HCT116 (cell line): Measurements from ENCODE around the gene KCNIP4. TPM values are rescaled to one million over a fixed set of nuclear protein-coding genes. Genes with fewer than 3 reads are reported as not detected.

Source experiments
- ATAC-seq: fragments of 200-7000 bp; cut with Tn5 transposase; 2 replicates; pipeline ENCODE4 v1.9.1; 2020; ENCODE audit warnings: mild to moderate bottlenecking, moderate library complexity
- BruUV-seq: library from RNA; stranded (reverse); fragments of 400-500 nt; replicated peaks from 2 replicates; lab custom pipeline; 2021; lab: Mats Ljungman, UMichigan
- CTCF ChIA-PET: fragments of 300-600 bp; sonication (Branson Sonifier 250); formaldehyde crosslinking; loops from one replicate; lab custom pipeline; 2021; ENCODE audit warnings: antibody characterized with exemption; lab: Charles Lee
- POLR2A ChIA-PET: fragments of 300-600, 350-600 bp; sonication (Branson Sonifier 250); formaldehyde crosslinking; loops from one replicate; lab custom pipeline; 2021; ENCODE audit warnings: antibody characterized with exemption; lab: Charles Lee
- RAD21 ChIA-PET, 2 experiments: fragments of 300-600 bp; sonication (Branson Sonifier 250); formaldehyde crosslinking; loops; one replicate each; lab custom pipeline; 2023; ENCODE audit warnings: low total read pairs in 2 of 2; ENCODE audit not compliant: uncharacterized antibody in 2 of 2, unreplicated experiment in 2 of 2, low non-redundant PET in 1 of 2; lab: Charles Lee
- DNase-seq: peaks from one replicate; pipeline ENCODE4 v3.0.0-alpha.2; 2010; ENCODE audit warnings: low read depth, low spot score
- H2AFZ ChIP-seq: fragments of 200-600 bp; shearing (Covaris generic), sonication (generic); 2 replicates; pipeline ENCODE4 v1.6.1; 2017; ENCODE audit warnings: low read depth, mixed run types, mixed read lengths, antibody characterized with exemption, low read length; ENCODE audit not compliant: poor library complexity, severe bottlenecking
- H3K27ac ChIP-seq: 2 replicates; pipeline ENCODE4 v1.5.1; 2012; ENCODE audit warnings: low read depth, low read length
- H3K27me3 ChIP-seq: fragments of 200-600 bp; sonication (generic); 2 replicates; pipeline ENCODE4 v1.6.1; 2016; ENCODE audit warnings: mixed run types, low read length, mixed read lengths; ENCODE audit not compliant: insufficient read depth
- H3K36me3 ChIP-seq, 2 experiments: fragments of 200-500 bp in 1 of 2; fragments of 200-600 bp in 1 of 2; sonication (Bioruptor generic) in 1 of 2; sonication (generic) in 1 of 2; 2 replicates each; pipeline versions ENCODE4 v1.5.1 to v1.6.1; 2014 to 2016; ENCODE audit warnings: low read length in 2 of 2, inconsistent platforms in 1 of 2, mixed read lengths in 1 of 2, mixed run types in 1 of 2; ENCODE audit not compliant: insufficient read depth in 2 of 2, control insufficient read depth in 1 of 2
- H3K4me1 ChIP-seq, 2 experiments: fragments of 200-600 bp in 1 of 2; sonication (generic) in 1 of 2; 2 replicates each; pipeline versions ENCODE4 v1.5.1 to v1.6.1; 2012 to 2017; ENCODE audit warnings: low read length in 2 of 2, inconsistent platforms in 1 of 2, mild to moderate bottlenecking in 1 of 2, mixed read lengths in 1 of 2, mixed run types in 1 of 2, moderate library complexity in 1 of 2; ENCODE audit not compliant: insufficient read depth in 2 of 2, control insufficient read depth in 1 of 2
- H3K4me2 ChIP-seq: fragments of 200-600 bp; sonication (generic); 2 replicates; pipeline ENCODE4 v1.6.1; 2017; ENCODE audit warnings: mixed run types, low read length, mixed read lengths
- H3K4me3 ChIP-seq, 2 experiments: fragments of 200-600 bp in 1 of 2; sonication (generic) in 1 of 2; replicated peaks in 1 of 2; 2 replicates each; pipeline ENCODE4 v1.5.1; 2011 to 2016; ENCODE audit warnings: low read length in 2 of 2, control low read depth in 1 of 2, low read depth in 1 of 2, mild to moderate bottlenecking in 1 of 2, mixed read lengths in 1 of 2, mixed run types in 1 of 2
- H3K79me2 ChIP-seq: fragments of 200-600 bp; sonication (generic); 2 replicates; pipeline ENCODE4 v1.6.1; 2017; ENCODE audit warnings: mild to moderate bottlenecking, mixed run types, low read length, moderate library complexity, mixed read lengths; ENCODE audit not compliant: insufficient read depth
- H3K9ac ChIP-seq: fragments of 200-600 bp; sonication (generic); 2 replicates; pipeline ENCODE4 v1.6.1; 2016; ENCODE audit warnings: low read length, mixed read lengths
- H3K9me2 ChIP-seq: fragments of 200-600 bp; sonication (generic), shearing (Covaris generic); 2 replicates; pipeline ENCODE4 v1.6.1; 2017; ENCODE audit warnings: mixed run types, mild to moderate bottlenecking, moderate library complexity; ENCODE audit not compliant: insufficient read depth
- H3K9me3 ChIP-seq, 2 experiments: fragments of 200-500 bp in 1 of 2; fragments of 200-600 bp in 1 of 2; sonication (Bioruptor generic) in 1 of 2; sonication (generic) in 1 of 2; 2 replicates each; pipeline ENCODE4 v1.6.1; 2014 to 2017; ENCODE audit warnings: low read length in 2 of 2, mixed read lengths in 2 of 2, inconsistent platforms in 1 of 2, low read depth in 1 of 2, mild to moderate bottlenecking in 1 of 2, mixed run types in 1 of 2, moderate library complexity in 1 of 2; ENCODE audit not compliant: control insufficient read depth in 1 of 2, insufficient read depth in 1 of 2
- H4K20me1 ChIP-seq: fragments of 200-600 bp; sonication (generic), shearing (Covaris generic); 2 replicates; pipeline ENCODE4 v1.6.1; 2017; ENCODE audit warnings: mixed run types, mild to moderate bottlenecking, moderate library complexity; ENCODE audit not compliant: insufficient read depth
- EGR1 ChIP-seq: IDR thresholded peaks from 2 replicates; pipeline ENCODE4 v1.6.1; 2012; ENCODE audit warnings: low read depth
- EZH2phosphoT487 ChIP-seq: fragments of 200-600 bp; IDR thresholded peaks from 2 replicates; pipeline ENCODE4 v1.6.1; 2018; ENCODE audit warnings: antibody characterized with exemption, borderline replicate concordance
- JUND ChIP-seq: IDR thresholded peaks from 2 replicates; pipeline ENCODE4 v1.6.1; 2012
- SRF ChIP-seq: IDR thresholded peaks from 2 replicates; pipeline ENCODE4 v1.6.1; 2012; ENCODE audit warnings: low read depth
- TCF7L2 ChIP-seq: IDR thresholded peaks from 2 replicates; pipeline ENCODE4 v1.7.0; 2011; ENCODE audit warnings: borderline replicate concordance, inconsistent platforms; ENCODE audit not compliant: insufficient read depth, insufficient read length; ENCODE audit errors: extremely low read depth
- ZFX ChIP-seq: fragments of 450-650 bp; IDR thresholded peaks from 2 replicates; pipeline ENCODE4 v1.6.1; 2017
- ZNF274 ChIP-seq: fragments of 200-500 bp; sonication (Bioruptor generic); IDR thresholded peaks from 2 replicates; pipeline ENCODE4 v1.6.1; 2014; ENCODE audit warnings: mild to moderate bottlenecking, low read depth, low read length, inconsistent platforms
- intact Hi-C: fragments of 100-400 bp; cut with micrococcal nuclease; formaldehyde crosslinking; loops from 2 replicates; pipeline ENCODE4 v1.10.0; 2022
- total RNA-seq: library from RNA; stranded (reverse); gene quantifications from one replicate; pipeline ENCODE4 v1.2.1, GENCODE V29; 2021; ENCODE audit not compliant: unreplicated experiment
- TF ChIP-seq, protein P1 (sequence below): IDR thresholded peaks from 2 replicates; pipeline ENCODE4 v1.6.1; 2012; ENCODE audit warnings: low read depth
- TF ChIP-seq, protein P2 (sequence below): IDR thresholded peaks from 2 replicates; pipeline ENCODE4 v1.6.1; 2011; ENCODE audit warnings: mild to moderate bottlenecking, low read length, moderate library complexity; ENCODE audit not compliant: insufficient replicate concordance; ENCODE audit errors: extremely low read depth

The KCNIP4 gene
- total RNA-seq, 1 experiment from 2014 or later, result not detected

DNA sequence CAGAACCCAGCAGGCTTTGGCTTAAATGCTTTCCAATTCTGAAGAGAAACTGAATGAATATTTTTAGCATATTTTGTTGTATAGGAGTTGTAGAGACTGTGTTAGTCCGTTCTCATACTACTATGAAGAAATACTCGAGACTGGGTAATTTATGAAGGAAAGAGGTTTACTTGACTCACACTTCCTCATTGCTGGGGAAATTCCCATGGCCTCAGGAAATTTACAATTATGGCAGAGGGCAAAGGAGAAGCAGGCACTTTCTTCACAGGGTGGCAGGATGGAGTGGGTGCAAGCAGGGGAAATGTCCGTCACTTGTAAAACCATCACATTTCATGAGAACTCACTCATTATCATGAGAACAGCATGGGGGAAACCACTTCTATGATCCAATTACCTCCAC lies 956.6 kb downstream of the KCNIP4 start:
- no TSS peak for BruUV-seq
- H3K27me3 ChIP-seq, result no peaks in the 10 kb centered on the region
- no peaks in the 10 kb centered on the region for H3K4me1 ChIP-seq
- H3K4me3 ChIP-seq, result no peak overlapping the region
- H3K9ac ChIP-seq, result no peak overlapping the region
- DNase-seq, result no peak
- RAD21 ChIA-PET, result no interaction called here
- H3K4me2 ChIP-seq, result no peak overlapping the region
- H3K9me3 ChIP-seq, result peaks cover 3 to 4% of the 10 kb centered on the region in 2 experiments; a peak in 2 of 4 replicates
- no peak overlapping the region for H2AFZ ChIP-seq
- no peak for ATAC-seq
- H4K20me1 ChIP-seq, result no peaks in the 10 kb centered on the region
- POLR2A ChIA-PET, result no interaction called here
- intact Hi-C loops, result no loop called here
- CTCF ChIA-PET, result no interaction called here
- H3K36me3 ChIP-seq, result no peaks in the 10 kb centered on the region
- H3K79me2 ChIP-seq, result no peaks in the 10 kb centered on the region
- no peak for TF ChIP-seq EZH2phosphoT487
- no peak for TF ChIP-seq ZFX
- TF ChIP-seq SRF, result no peak
- TF ChIP-seq, protein P1, sequence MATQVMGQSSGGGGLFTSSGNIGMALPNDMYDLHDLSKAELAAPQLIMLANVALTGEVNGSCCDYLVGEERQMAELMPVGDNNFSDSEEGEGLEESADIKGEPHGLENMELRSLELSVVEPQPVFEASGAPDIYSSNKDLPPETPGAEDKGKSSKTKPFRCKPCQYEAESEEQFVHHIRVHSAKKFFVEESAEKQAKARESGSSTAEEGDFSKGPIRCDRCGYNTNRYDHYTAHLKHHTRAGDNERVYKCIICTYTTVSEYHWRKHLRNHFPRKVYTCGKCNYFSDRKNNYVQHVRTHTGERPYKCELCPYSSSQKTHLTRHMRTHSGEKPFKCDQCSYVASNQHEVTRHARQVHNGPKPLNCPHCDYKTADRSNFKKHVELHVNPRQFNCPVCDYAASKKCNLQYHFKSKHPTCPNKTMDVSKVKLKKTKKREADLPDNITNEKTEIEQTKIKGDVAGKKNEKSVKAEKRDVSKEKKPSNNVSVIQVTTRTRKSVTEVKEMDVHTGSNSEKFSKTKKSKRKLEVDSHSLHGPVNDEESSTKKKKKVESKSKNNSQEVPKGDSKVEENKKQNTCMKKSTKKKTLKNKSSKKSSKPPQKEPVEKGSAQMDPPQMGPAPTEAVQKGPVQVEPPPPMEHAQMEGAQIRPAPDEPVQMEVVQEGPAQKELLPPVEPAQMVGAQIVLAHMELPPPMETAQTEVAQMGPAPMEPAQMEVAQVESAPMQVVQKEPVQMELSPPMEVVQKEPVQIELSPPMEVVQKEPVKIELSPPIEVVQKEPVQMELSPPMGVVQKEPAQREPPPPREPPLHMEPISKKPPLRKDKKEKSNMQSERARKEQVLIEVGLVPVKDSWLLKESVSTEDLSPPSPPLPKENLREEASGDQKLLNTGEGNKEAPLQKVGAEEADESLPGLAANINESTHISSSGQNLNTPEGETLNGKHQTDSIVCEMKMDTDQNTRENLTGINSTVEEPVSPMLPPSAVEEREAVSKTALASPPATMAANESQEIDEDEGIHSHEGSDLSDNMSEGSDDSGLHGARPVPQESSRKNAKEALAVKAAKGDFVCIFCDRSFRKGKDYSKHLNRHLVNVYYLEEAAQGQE, result no peak
- TF ChIP-seq TCF7L2, result no peak
- no peak overlapping the region for H3K27ac ChIP-seq
- H3K9me2 ChIP-seq, result no peaks in the 10 kb centered on the region

DNA sequence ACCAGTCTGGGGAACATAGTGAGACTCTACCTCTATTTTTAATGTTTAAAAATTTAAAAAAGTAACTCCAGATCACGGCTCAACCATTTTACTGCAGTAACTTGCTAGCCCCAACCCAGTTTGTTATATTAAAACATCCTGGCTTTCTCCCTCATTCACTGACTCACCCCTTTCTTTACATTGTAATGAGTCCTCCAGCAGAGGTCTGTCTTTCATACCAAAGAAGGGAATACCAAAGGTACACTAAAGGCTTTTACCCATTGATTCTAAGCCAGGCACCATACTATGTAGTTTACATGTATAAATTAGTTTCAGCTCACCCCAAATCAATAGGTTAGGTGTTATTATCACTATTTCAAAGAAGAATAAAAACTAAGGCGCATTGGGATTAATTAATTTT lies 961.4 kb downstream of the KCNIP4 start:
- no peaks in the 10 kb centered on the region for H3K79me2 ChIP-seq
- no peak overlapping the region for H3K27ac ChIP-seq
- no TSS peak for BruUV-seq
- ChIA-PET POLR2A (no interaction called here), CTCF (no interaction called here), RAD21 (no interaction called here)
- no peaks in the 10 kb centered on the region; a peak in 1 of 4 replicates for H3K36me3 ChIP-seq
- H4K20me1 ChIP-seq, result no peaks in the 10 kb centered on the region
- peaks cover 0 to 4% of the 10 kb centered on the region in 2 experiments; a peak in 2 of 4 replicates for H3K9me3 ChIP-seq
- DNase-seq, result no peak
- ATAC-seq, result no peak
- H3K4me1 ChIP-seq, result no peaks in the 10 kb centered on the region
- no peak overlapping the region for H3K4me3 ChIP-seq
- H3K9ac ChIP-seq, result no peak overlapping the region
- intact Hi-C loops, result no loop called here
- H2AFZ ChIP-seq, result no peak overlapping the region
- H3K27me3 ChIP-seq, result no peaks in the 10 kb centered on the region
- no peak overlapping the region for H3K4me2 ChIP-seq
- TF ChIP-seq ZNF274 (no peak), EZH2phosphoT487 (no peak), EGR1 (no peak), JUND (no peak)
- TF ChIP-seq, protein P1, result no peak
- TF ChIP-seq, protein P2, sequence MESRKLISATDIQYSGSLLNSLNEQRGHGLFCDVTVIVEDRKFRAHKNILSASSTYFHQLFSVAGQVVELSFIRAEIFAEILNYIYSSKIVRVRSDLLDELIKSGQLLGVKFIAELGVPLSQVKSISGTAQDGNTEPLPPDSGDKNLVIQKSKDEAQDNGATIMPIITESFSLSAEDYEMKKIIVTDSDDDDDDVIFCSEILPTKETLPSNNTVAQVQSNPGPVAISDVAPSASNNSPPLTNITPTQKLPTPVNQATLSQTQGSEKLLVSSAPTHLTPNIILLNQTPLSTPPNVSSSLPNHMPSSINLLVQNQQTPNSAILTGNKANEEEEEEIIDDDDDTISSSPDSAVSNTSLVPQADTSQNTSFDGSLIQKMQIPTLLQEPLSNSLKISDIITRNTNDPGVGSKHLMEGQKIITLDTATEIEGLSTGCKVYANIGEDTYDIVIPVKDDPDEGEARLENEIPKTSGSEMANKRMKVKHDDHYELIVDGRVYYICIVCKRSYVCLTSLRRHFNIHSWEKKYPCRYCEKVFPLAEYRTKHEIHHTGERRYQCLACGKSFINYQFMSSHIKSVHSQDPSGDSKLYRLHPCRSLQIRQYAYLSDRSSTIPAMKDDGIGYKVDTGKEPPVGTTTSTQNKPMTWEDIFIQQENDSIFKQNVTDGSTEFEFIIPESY, result no peak
- no peaks in the 10 kb centered on the region for H3K9me2 ChIP-seq
